GM12878 (cell line): ENCODE measurements around the gene SLC15A4. TPM values are rescaled to one million over a fixed set of nuclear protein-coding genes. Genes with fewer than 3 reads are reported as not detected.

Source experiments
- BCL11A ChIP-seq: IDR thresholded peaks from 2 replicates; pipeline ENCODE4 v1.6.1; 2011; ENCODE audit warnings: low read depth, low read length
- CEBPB ChIP-seq, 2 experiments: fragments of 150-350 bp in 1 of 2; IDR thresholded peaks; 2 replicates each; pipeline ENCODE4 v1.6.1; 2012 to 2014; ENCODE audit warnings: low read depth in 2 of 2, low read length in 2 of 2, borderline replicate concordance in 1 of 2, inconsistent platforms in 1 of 2
- CEBPZ ChIP-seq: fragments of 150-350 bp; IDR thresholded peaks from 2 replicates; pipeline ENCODE4 v1.6.1; 2016; ENCODE audit warnings: low read depth, low read length
- CHD1 ChIP-seq: IDR thresholded peaks from 2 replicates; pipeline ENCODE4 v1.6.1; 2012; ENCODE audit warnings: low read depth, low read length, improper control_type of control experiment
- CREB1 ChIP-seq: IDR thresholded peaks from 2 replicates; pipeline ENCODE4 v1.6.1; 2012; ENCODE audit warnings: low read depth, mild to moderate bottlenecking, inconsistent platforms
- E2F4 ChIP-seq: IDR thresholded peaks from 2 replicates; pipeline ENCODE4 v1.6.1; 2012; ENCODE audit warnings: low read depth, low read length, improper control_type of control experiment
- E2F8 ChIP-seq: fragments of 450-650 bp; IDR thresholded peaks from 2 replicates; pipeline ENCODE4 v1.6.1; 2018; ENCODE audit warnings: mild to moderate bottlenecking, low read depth, moderate library complexity; ENCODE audit not compliant: partially characterized antibody
- ESRRA ChIP-seq: IDR thresholded peaks from 2 replicates; pipeline ENCODE4 v1.6.1; 2012; ENCODE audit warnings: mild to moderate bottlenecking, low read length, improper control_type of control experiment
- MAX ChIP-seq: IDR thresholded peaks from 2 replicates; pipeline ENCODE4 v1.6.1; 2012; ENCODE audit warnings: low read depth, low read length, improper control_type of control experiment
- MEF2B ChIP-seq: fragments of 450-650 bp; IDR thresholded peaks from 2 replicates; pipeline ENCODE4 v1.6.1; 2018; ENCODE audit warnings: mild to moderate bottlenecking, moderate library complexity; ENCODE audit not compliant: partially characterized antibody, poor library complexity, severe bottlenecking
- MYB ChIP-seq: fragments of 150-350 bp; IDR thresholded peaks from 2 replicates; pipeline ENCODE4 v1.6.1; 2014; ENCODE audit warnings: mild to moderate bottlenecking, low read depth, low read length, borderline replicate concordance
- NFYB ChIP-seq: IDR thresholded peaks from 2 replicates; pipeline ENCODE4 v1.6.1; 2011; ENCODE audit warnings: low read depth, mild to moderate bottlenecking, low read length, improper control_type of control experiment, moderate library complexity; ENCODE audit not compliant: insufficient read depth
- PML ChIP-seq: IDR thresholded peaks from 2 replicates; pipeline ENCODE4 v1.6.1; 2012; ENCODE audit warnings: low read length, inconsistent platforms
- POLR2A ChIP-seq: IDR thresholded peaks from 2 replicates; pipeline ENCODE4 v1.6.1; 2011; ENCODE audit warnings: low read depth, mild to moderate bottlenecking, low read length
- SIN3A ChIP-seq: IDR thresholded peaks from 2 replicates; pipeline ENCODE4 v1.6.1; 2012; ENCODE audit warnings: low read depth, low read length, improper control_type of control experiment
- SMAD1 ChIP-seq: fragments of 450-650 bp; IDR thresholded peaks from 2 replicates; pipeline ENCODE4 v1.6.1; 2018; ENCODE audit warnings: mild to moderate bottlenecking, low read depth; ENCODE audit not compliant: partially characterized antibody
- SMAD5 ChIP-seq: IDR thresholded peaks from 2 replicates; pipeline ENCODE4 v1.6.1; 2016; ENCODE audit warnings: antibody characterized with exemption, low read depth
- SPI1 ChIP-seq: IDR thresholded peaks from 2 replicates; pipeline ENCODE4 v1.6.1; 2011; ENCODE audit warnings: low read depth, mild to moderate bottlenecking, low read length, moderate library complexity, borderline replicate concordance; ENCODE audit not compliant: insufficient read depth
- SREBF1 ChIP-seq: IDR thresholded peaks from 2 replicates; pipeline ENCODE4 v1.6.1; 2012; ENCODE audit warnings: mild to moderate bottlenecking, low read length
- SUPT20H ChIP-seq: IDR thresholded peaks from 2 replicates; pipeline ENCODE4 v1.6.1; 2011; ENCODE audit warnings: low read depth, mild to moderate bottlenecking, low read length, moderate library complexity, borderline replicate concordance; ENCODE audit not compliant: control insufficient read depth
- TBL1XR1 ChIP-seq: IDR thresholded peaks from 2 replicates; pipeline ENCODE4 v1.6.1; 2012; ENCODE audit warnings: low read depth, low read length, improper control_type of control experiment
- ZNF217 ChIP-seq: fragments of 450-650 bp; IDR thresholded peaks from 2 replicates; pipeline ENCODE4 v1.6.1; 2017; ENCODE audit warnings: antibody characterized with exemption, mild to moderate bottlenecking
- ZNF24 ChIP-seq: fragments of 450-650 bp; IDR thresholded peaks from 2 replicates; pipeline ENCODE4 v1.6.1; 2017; ENCODE audit warnings: antibody characterized with exemption, mild to moderate bottlenecking
- polyA plus RNA-seq, 11 experiments: library from polyadenylated mRNA; depleted of rRNA in 4 of 11; unstranded in 6 of 11; stranded (reverse) in 5 of 11; fragments of >200 nt; fragmentation: Nextera tagmentation in 4 of 11; fragmentation: Illumina TruSeq in 1 of 11; extraction: Ambion mirVana in 4 of 11; extraction: Trizol in 1 of 11; gene quantifications; 1 replicate in 1 of 11; 2 replicates in 10 of 11; pipeline versions ENCODE4 v1.2.1 to v1.2.3, GENCODE V29; 2011 to 2016; ENCODE audit warnings: inconsistent platforms in 2 of 11, missing spikeins in 2 of 11, low read depth in 1 of 11
- total RNA-seq, 4 experiments: library from RNA; depleted of rRNA in 3 of 4; stranded (reverse); fragments of >200 nt in 3 of 4; fragmentation: Illumina TruSeq in 1 of 4; extraction: Trizol in 1 of 4; gene quantifications; 2 replicates each; pipeline versions ENCODE4 v1.2.1 to v1.2.3, GENCODE V29; 2013 to 2021

Gene SLC15A4
- total and polyA plus RNA-seq, 10 of the 15 experiments (the other 5 are each of a cell fraction or from before 2014, with no cell fraction given), result 12.7 to 257 (median 36.6) TPM

GRCh38 chr12:128830505-128830893 is 6.7 kb upstream of the SLC15A4 start (continued):
- TF ChIP-seq MAX (no peak), MEF2B (peak; percentile 59), ZNF24 (peak; percentile 64; the same call in 1 of the 2 replicates), TBL1XR1 (peak; percentile 56; the same call in 1 of the 2 replicates), CEBPZ (no peak), MYB (0 out of 2 replicates have a peak, but pooled peaks have one; percentile 66), E2F4 (no peak), CHD1 (no peak), CREB1 (peak; percentile 67), SIN3A (no peak), PML (peak; percentile 43; the same call in 1 of the 2 replicates), SMAD5 (no peak), ZNF217 (no peak; the same call in 1 of the 2 replicates), NFYB (peak; percentile 67), CEBPB (IDR thresholded peaks at IDR 0.05; ENCODE audit: borderline replicate concordance in 1 of 2, low read depth in 2 of 2, low read length in 2 of 2) (no peak), SPI1 (peak; percentile 88), SUPT20H (no peak), ESRRA (no peak), POLR2A (no peak), SREBF1 (no peak), SMAD1 (peak; percentile 36), E2F8 (no peak), BCL11A (peak; percentile 90)
